ENCODE measurements around the gene WIPF2. TPM values are rescaled to one million over a fixed set of nuclear protein-coding genes. Genes with fewer than 3 reads are reported as not detected.
A peak's percentile ranks its signal among the peaks of the same experiment; 100 is the strongest.

The WIPF2 gene
- total RNA-seq, 4 donors from 2014 or later = 7.7 to 11.1 (median 9.5) TPM

DNA sequence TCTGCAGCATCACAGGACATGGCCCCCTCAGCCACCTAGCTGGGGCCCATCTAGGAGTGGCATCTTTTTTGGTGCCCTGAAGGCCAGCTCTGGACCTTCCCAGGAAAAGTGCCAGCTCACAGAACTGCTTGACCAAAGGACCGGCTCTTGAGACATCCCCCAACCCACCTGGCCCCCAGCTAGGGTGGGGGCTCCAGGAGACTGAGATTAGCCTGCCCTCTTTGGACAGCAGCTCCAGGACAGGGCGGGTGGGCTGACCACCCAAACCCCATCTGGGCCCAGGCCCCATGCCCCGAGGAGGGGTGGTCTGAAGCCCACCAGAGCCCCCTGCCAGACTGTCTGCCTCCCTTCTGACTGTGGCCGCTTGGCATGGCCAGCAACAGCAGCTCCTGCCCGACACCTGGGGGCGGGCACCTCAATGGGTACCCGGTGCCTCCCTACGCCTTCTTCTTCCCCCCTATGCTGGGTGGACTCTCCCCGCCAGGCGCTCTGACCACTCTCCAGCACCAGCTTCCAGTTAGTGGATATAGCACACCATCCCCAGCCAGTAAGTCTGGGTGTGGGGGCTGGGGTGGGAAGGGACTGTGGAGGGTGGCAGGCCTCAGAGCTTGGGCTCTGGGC lies 111.9 kb downstream of the WIPF2 start:
- H3K4me1 ChIP-seq = peaks cover 9 to 100% (median 93%) of the 10 kb centered on the region in 4 donors

DNA sequence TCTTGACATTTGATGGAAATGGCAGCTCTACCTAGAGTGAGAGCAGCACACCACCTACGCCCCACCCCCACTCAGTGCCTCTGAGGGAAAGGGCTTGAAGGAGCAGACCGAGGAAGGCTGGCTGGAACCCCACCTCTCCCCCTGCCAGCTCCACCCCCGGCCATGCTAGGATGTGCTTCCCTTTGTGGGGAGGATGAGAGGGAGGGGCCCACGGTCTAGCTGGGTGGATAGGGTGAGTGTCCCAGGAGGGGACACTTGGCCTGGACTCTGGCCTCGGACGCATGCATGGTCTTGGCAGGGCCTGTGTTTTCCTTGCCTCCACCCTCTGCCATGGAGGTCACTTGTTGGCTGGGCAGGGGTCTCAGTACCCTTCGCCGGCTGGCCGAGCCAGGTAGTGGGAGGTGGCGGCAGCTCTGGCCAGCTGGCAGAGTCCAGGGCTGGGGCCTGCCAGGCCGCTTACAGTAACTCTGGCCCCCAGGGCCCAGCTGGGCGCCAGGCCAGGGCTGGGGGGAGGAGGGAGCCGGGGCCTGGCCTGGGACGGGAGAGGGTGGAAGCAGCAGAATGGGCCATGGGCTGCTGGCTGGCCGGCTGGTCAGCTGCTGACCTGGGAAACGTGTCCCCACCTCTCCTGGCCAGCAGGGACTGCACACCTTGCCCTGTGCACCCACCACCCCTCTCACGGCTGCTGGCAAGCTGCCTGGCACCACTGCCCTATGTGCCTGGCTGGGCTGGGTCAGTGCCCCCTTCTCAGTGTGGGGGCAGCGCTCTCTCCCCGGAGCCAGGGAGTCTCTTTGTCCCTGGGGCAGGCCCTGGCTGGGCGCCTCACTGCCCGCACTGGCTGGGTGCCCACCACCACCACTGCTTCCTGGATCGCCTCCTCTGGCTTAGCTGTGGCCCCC lies 112.9 kb downstream of the WIPF2 start:
- H3K9me3 ChIP-seq = no peaks in the 10 kb centered on the region
- H3K27ac ChIP-seq = peak overlapping the region; percentile 28 to 89 (median 71)
- H3K27me3 ChIP-seq = no peaks in the 10 kb centered on the region
- peaks cover 9 to 100% (median 87%) of the 10 kb centered on the region in 4 donors for H3K4me1 ChIP-seq
- peak overlapping the region in 2 of 4 donors; percentile 3 for H3K4me3 ChIP-seq
- TF ChIP-seq, protein P1, sequence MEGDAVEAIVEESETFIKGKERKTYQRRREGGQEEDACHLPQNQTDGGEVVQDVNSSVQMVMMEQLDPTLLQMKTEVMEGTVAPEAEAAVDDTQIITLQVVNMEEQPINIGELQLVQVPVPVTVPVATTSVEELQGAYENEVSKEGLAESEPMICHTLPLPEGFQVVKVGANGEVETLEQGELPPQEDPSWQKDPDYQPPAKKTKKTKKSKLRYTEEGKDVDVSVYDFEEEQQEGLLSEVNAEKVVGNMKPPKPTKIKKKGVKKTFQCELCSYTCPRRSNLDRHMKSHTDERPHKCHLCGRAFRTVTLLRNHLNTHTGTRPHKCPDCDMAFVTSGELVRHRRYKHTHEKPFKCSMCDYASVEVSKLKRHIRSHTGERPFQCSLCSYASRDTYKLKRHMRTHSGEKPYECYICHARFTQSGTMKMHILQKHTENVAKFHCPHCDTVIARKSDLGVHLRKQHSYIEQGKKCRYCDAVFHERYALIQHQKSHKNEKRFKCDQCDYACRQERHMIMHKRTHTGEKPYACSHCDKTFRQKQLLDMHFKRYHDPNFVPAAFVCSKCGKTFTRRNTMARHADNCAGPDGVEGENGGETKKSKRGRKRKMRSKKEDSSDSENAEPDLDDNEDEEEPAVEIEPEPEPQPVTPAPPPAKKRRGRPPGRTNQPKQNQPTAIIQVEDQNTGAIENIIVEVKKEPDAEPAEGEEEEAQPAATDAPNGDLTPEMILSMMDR (IDR thresholded peaks at IDR 0.05) = peak in 3 of 5 experiments; percentile 4 to 36 (median 26)
- TF ChIP-seq POLR2A (IDR thresholded peaks at IDR 0.05) (peak in 1 of 2 donors; percentile 23), EP300 (IDR thresholded peaks at IDR 0.05) (peak; percentile 43 to 97)
- peak; percentile 81 to 83 for DNase-seq (ENCODE audit: low spot score in 2 of 2)
- no peaks in the 10 kb centered on the region for H3K36me3 ChIP-seq
- 5 to 13% methylated on average over 13 to 16 of the region's 22 CpGs for WGBS, 2 donors

More for the DNA sequence above, 111.9 kb downstream of the WIPF2 start:
- H3K27me3 ChIP-seq = no peaks in the 10 kb centered on the region
- DNase-seq (ENCODE audit: low spot score in 2 of 2) = no peak
- H3K36me3 ChIP-seq = no peaks in the 10 kb centered on the region
- WGBS, 2 donors = 85 to 88% methylated on average over 9 of the region's 10 CpGs
- peak overlapping the region in 3 of 4 donors; percentile 62 to 89 (median 80) for H3K27ac ChIP-seq
- no peak overlapping the region for H3K4me3 ChIP-seq
- no peak for TF ChIP-seq POLR2A (IDR thresholded peaks at IDR 0.05)
- no peak for TF ChIP-seq EP300 (IDR thresholded peaks at IDR 0.05)
- TF ChIP-seq, protein P1 (IDR thresholded peaks at IDR 0.05) = no peak
- H3K9me3 ChIP-seq = no peaks in the 10 kb centered on the region

Small RNA genes within 50 kb of the gene (small RNA-seq; reads per million reads assigned to genes)
- not detected for gene MIR6867

Other genes with a start within 250 kb of the WIPF2 start
- gene PSMD3, start 238.5 kb upstream of the WIPF2 start, total RNA-seq = 100 to 1,000 TPM in 1 of 4 donors, 10 to 100 TPM in 3; 64.7 to 109 (median 72.1) TPM
- gene CSF3, start 203.9 kb upstream of the WIPF2 start, total RNA-seq = 1 to 10 TPM in 1 of 4 donors, under 1 TPM in 1, not detected in 2; 0.59 to 2.1 TPM
- 100 to 1,000 TPM in 2 of 4 donors, 10 to 100 TPM in 2; 55.1 to 146 (median 84.6) TPM for gene MED24, start 164.9 kb upstream of the WIPF2 start, total RNA-seq
- 10 to 100 TPM; 65.4 to 86.1 (median 78.4) TPM for gene THRA, start 156.3 kb upstream of the WIPF2 start, total RNA-seq
- 10 to 100 TPM; 16.8 to 48.2 (median 21.0) TPM for gene NR1D1, start 118.7 kb upstream of the WIPF2 start, total RNA-seq
- gene MSL1, start 97.3 kb upstream of the WIPF2 start, total RNA-seq = 100 to 1,000 TPM in 3 of 4 donors, 10 to 100 TPM in 1; 78.0 to 113 (median 107) TPM
- gene CASC3, start 78.8 kb upstream of the WIPF2 start, total RNA-seq = 100 to 1,000 TPM in 1 of 4 donors, 10 to 100 TPM in 3; 85.2 to 122 (median 93.4) TPM
- 10 to 100 TPM in 1 of 4 donors, 1 to 10 TPM in 3; 4.8 to 30.0 (median 6.9) TPM for gene RAPGEFL1, start 41.8 kb upstream of the WIPF2 start, total RNA-seq
- gene CDC6, start 68.6 kb downstream of the WIPF2 start, total RNA-seq = 1 to 10 TPM in 1 of 4 donors, under 1 TPM in 3; 0.20 to 1.8 (median 0.43) TPM
- gene RARA, start 89.9 kb downstream of the WIPF2 start, total RNA-seq = 10 to 100 TPM; 28.9 to 58.2 (median 46.4) TPM
- gene GJD3, start 145.4 kb downstream of the WIPF2 start, total RNA-seq = not detected
- 1 to 10 TPM in 3 of 4 donors, under 1 TPM in 1; 0.21 to 7.1 (median 2.6) TPM for gene TOP2A, start 198.6 kb downstream of the WIPF2 start, total RNA-seq
- gene IGFBP4, start 224.1 kb downstream of the WIPF2 start, total RNA-seq = 1,000 to 10,000 TPM in 1 of 4 donors, 100 to 1,000 TPM in 3; 675 to 1,301 (median 748) TPM

All from tibial nerve (tissue), 4 donors.